ENCODE results near the gene ROPN1.

DNA sequence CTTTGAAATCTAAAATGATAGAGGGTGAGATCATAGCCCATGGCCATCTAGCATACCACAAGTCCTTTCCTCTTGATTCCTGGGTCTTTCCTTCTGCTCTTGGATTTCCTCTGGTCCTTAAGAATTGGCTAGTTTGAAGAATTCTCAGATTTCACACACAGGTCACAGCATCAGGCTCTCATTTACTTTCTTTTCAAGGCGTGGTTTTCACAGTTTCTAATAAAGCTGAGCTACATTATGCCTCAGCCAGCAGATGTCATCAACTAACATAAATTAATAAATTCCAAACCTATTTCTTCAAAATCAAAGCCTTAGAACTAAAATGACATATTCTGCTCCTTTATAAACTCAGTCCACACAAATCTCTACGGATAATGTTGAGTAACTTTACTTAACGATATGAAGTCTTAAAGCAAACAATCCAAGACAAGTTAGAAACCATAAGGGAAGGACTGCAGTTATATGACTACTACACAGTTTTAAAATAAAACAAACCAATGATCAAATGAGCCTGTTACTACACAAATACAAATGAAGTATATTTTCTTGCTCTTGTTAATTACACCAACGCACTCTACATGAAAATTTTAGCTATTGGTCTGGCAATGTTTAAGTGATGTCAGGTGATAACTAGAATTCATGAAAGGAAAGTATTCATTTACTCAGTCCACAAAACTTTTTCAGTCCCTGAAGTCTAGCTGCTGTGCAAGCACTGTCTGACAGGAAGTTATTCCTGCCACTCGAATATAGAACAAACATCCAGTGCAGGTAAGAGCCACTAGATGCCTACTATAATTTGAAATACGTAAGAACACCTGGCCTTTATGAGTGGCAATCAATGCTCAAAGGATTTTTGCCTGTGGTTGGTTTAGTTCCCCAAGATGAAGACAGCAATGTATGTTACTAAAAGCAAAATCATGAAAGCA is 40.1 kb downstream of the ROPN1 start:
- TF ChIP-seq, protein P1, sequence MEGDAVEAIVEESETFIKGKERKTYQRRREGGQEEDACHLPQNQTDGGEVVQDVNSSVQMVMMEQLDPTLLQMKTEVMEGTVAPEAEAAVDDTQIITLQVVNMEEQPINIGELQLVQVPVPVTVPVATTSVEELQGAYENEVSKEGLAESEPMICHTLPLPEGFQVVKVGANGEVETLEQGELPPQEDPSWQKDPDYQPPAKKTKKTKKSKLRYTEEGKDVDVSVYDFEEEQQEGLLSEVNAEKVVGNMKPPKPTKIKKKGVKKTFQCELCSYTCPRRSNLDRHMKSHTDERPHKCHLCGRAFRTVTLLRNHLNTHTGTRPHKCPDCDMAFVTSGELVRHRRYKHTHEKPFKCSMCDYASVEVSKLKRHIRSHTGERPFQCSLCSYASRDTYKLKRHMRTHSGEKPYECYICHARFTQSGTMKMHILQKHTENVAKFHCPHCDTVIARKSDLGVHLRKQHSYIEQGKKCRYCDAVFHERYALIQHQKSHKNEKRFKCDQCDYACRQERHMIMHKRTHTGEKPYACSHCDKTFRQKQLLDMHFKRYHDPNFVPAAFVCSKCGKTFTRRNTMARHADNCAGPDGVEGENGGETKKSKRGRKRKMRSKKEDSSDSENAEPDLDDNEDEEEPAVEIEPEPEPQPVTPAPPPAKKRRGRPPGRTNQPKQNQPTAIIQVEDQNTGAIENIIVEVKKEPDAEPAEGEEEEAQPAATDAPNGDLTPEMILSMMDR (conservative IDR thresholded peaks at IDR 0.05 in 1 of 2, IDR thresholded peaks at IDR 0.05 in 1 of 2; ENCODE audit: low read depth in 1 of 2, low read length in 2 of 2), result no peak
- no peak for TF ChIP-seq EZH2 (IDR thresholded peaks at IDR 0.05; ENCODE audit: low read length, missing control alignments)
